HepG2 (cell line): ENCODE measurements around the gene SUMO1. TPM values are rescaled to one million over a fixed set of nuclear protein-coding genes. Genes with fewer than 3 reads are reported as not detected.

Experiments used
- SOX13 ChIP-seq, 3 experiments: fragments of 450-650 bp in 1 of 3; sonication (generic) in 1 of 3; formaldehyde crosslinking in 1 of 3; IDR thresholded peaks in 2 of 3; conservative IDR thresholded peaks in 1 of 3; 2 replicates each; pipeline versions ENCODE4 v1.5.0 to v1.6.1; 2016 to 2020; ENCODE audit warnings: antibody characterized with exemption in 1 of 3, mild to moderate bottlenecking in 1 of 3, missing compliant biosample characterization in 1 of 3, missing genetic modification reagents in 1 of 3, moderate library complexity in 1 of 3
- ZBTB8A ChIP-seq: sonication (generic); formaldehyde crosslinking; IDR thresholded peaks from 2 replicates; pipeline ENCODE4 v1.4.0; 2020; ENCODE audit warnings: mild to moderate bottlenecking, low read depth, missing genetic modification reagents, borderline replicate concordance
- ZNF572 ChIP-seq: sonication (generic); formaldehyde crosslinking; IDR thresholded peaks from 2 replicates; pipeline ENCODE4 v1.5.1; 2020; ENCODE audit warnings: mild to moderate bottlenecking, missing genetic modification reagents
- ZNF678 ChIP-seq: sonication (generic); formaldehyde crosslinking; IDR thresholded peaks from 2 replicates; pipeline ENCODE4 v1.4.0; 2020; ENCODE audit warnings: mild to moderate bottlenecking, missing genetic modification reagents
- polyA plus RNA-seq, 8 experiments: library from polyadenylated mRNA; depleted of rRNA in 3 of 8; stranded (reverse) in 7 of 8; unstranded in 1 of 8; fragments of >200 nt; fragmentation: Illumina TruSeq in 4 of 8; extraction: Trizol in 4 of 8; gene quantifications; 2 replicates each; pipeline versions ENCODE4 v1.2.1 to v1.2.3, GENCODE V29; 2011 to 2016; ENCODE audit warnings: low read depth in 4 of 8, missing spikeins in 1 of 8, mixed read lengths in 1 of 8; ENCODE audit not compliant: insufficient read depth in 1 of 8
- total RNA-seq, 5 experiments: library from RNA; depleted of rRNA; stranded (reverse); fragments of >200 nt; fragmentation: Illumina TruSeq; extraction: Trizol; gene quantifications; 2 replicates each; pipeline ENCODE4 v1.2.3, GENCODE V29; 2016; ENCODE audit warnings: low read depth in 1 of 5
- TF ChIP-seq, protein P1 (sequence below): sonication (generic); formaldehyde crosslinking; IDR thresholded peaks from 2 replicates; pipeline ENCODE4 v1.5.1; 2020; ENCODE audit warnings: mild to moderate bottlenecking, missing genetic modification reagents, borderline replicate concordance
- TF ChIP-seq, protein P2 (sequence below): sonication (generic); formaldehyde crosslinking; IDR thresholded peaks from 2 replicates; pipeline ENCODE4 v1.4.0; 2020; ENCODE audit warnings: missing genetic modification reagents
- TF ChIP-seq, protein P3 (sequence below): sonication (generic); formaldehyde crosslinking; IDR thresholded peaks from 2 replicates; pipeline ENCODE4 v1.5.1; 2020; ENCODE audit warnings: missing genetic modification reagents, mild to moderate bottlenecking, borderline replicate concordance
- TF ChIP-seq, protein P4 (sequence below): sonication (generic); formaldehyde crosslinking; IDR thresholded peaks from 2 replicates; pipeline ENCODE4 v1.8.1; 2022; ENCODE audit warnings: low read depth, mild to moderate bottlenecking, missing genetic modification reagents

Gene SUMO1
- total and polyA plus RNA-seq, 2 of the 13 experiments (the other 11 are each of a cell fraction or from before 2014, with no cell fraction given): 101 to 173 TPM

DNA sequence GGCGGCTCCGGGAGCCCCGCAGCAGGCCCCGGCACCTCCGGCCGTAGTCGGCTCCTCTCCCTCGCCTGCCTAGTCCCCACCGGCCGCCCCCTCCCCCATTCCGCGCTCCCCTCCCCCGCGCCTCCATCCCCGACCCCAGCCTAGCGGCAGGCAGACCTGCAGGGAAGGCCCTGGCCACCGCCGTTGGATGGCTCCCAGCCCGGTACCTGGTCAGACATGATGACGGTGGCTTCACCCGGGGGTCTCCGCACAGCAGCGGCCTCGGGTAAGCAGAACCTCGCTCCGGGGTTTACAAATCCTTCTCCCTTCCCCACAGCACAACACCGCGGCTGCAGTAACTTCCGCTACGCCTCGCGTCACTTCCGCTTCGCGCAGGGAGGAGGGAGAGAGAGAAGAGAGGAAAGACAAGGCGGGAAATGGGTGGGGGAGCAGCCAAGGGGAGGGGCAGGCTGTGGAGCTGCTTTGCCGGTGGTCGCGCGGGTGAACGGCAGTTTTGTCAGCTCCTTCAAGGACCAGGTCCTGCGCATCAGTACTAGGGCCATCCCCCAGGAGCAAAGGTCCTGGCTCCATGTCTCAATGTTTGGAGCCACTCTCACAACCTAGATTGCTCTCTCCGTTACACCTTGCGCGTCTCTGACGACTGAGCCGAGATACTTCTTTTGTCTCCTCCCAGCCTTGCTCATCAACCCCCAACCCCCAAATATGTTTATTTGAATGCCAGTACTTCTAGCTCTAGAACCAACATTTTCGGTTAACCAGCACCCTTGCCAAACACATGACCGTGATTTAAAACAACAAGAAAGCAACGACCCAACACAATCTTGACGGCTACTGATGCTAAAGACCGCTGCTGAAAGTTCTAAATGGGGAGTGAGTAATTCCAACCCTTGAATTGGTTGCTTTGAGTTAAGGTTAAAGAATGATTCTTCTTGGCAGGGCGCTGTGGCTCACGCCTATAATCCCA, at the start of gene SUMO1 (continued):
- TF ChIP-seq, protein P1, sequence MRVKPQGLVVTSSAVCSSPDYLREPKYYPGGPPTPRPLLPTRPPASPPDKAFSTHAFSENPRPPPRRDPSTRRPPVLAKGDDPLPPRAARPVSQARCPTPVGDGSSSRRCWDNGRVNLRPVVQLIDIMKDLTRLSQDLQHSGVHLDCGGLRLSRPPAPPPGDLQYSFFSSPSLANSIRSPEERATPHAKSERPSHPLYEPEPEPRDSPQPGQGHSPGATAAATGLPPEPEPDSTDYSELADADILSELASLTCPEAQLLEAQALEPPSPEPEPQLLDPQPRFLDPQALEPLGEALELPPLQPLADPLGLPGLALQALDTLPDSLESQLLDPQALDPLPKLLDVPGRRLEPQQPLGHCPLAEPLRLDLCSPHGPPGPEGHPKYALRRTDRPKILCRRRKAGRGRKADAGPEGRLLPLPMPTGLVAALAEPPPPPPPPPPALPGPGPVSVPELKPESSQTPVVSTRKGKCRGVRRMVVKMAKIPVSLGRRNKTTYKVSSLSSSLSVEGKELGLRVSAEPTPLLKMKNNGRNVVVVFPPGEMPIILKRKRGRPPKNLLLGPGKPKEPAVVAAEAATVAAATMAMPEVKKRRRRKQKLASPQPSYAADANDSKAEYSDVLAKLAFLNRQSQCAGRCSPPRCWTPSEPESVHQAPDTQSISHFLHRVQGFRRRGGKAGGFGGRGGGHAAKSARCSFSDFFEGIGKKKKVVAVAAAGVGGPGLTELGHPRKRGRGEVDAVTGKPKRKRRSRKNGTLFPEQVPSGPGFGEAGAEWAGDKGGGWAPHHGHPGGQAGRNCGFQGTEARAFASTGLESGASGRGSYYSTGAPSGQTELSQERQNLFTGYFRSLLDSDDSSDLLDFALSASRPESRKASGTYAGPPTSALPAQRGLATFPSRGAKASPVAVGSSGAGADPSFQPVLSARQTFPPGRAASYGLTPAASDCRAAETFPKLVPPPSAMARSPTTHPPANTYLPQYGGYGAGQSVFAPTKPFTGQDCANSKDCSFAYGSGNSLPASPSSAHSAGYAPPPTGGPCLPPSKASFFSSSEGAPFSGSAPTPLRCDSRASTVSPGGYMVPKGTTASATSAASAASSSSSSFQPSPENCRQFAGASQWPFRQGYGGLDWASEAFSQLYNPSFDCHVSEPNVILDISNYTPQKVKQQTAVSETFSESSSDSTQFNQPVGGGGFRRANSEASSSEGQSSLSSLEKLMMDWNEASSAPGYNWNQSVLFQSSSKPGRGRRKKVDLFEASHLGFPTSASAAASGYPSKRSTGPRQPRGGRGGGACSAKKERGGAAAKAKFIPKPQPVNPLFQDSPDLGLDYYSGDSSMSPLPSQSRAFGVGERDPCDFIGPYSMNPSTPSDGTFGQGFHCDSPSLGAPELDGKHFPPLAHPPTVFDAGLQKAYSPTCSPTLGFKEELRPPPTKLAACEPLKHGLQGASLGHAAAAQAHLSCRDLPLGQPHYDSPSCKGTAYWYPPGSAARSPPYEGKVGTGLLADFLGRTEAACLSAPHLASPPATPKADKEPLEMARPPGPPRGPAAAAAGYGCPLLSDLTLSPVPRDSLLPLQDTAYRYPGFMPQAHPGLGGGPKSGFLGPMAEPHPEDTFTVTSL (CRISPR knock-in tag): no peak
- no peak for TF ChIP-seq ZNF572 (CRISPR knock-in tag)
- no peak for TF ChIP-seq ZNF678 (CRISPR knock-in tag)
- TF ChIP-seq ZBTB8A (CRISPR knock-in tag): no peak
- TF ChIP-seq, protein P2, sequence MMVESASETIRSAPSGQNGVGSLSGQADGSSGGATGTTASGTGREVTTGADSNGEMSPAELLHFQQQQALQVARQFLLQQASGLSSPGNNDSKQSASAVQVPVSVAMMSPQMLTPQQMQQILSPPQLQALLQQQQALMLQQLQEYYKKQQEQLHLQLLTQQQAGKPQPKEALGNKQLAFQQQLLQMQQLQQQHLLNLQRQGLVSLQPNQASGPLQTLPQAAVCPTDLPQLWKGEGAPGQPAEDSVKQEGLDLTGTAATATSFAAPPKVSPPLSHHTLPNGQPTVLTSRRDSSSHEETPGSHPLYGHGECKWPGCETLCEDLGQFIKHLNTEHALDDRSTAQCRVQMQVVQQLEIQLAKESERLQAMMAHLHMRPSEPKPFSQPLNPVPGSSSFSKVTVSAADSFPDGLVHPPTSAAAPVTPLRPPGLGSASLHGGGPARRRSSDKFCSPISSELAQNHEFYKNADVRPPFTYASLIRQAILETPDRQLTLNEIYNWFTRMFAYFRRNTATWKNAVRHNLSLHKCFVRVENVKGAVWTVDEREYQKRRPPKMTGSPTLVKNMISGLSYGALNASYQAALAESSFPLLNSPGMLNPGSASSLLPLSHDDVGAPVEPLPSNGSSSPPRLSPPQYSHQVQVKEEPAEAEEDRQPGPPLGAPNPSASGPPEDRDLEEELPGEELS (CRISPR knock-in tag): peak; percentile 45; the same call in 1 of the 2 replicates
- TF ChIP-seq, protein P3, sequence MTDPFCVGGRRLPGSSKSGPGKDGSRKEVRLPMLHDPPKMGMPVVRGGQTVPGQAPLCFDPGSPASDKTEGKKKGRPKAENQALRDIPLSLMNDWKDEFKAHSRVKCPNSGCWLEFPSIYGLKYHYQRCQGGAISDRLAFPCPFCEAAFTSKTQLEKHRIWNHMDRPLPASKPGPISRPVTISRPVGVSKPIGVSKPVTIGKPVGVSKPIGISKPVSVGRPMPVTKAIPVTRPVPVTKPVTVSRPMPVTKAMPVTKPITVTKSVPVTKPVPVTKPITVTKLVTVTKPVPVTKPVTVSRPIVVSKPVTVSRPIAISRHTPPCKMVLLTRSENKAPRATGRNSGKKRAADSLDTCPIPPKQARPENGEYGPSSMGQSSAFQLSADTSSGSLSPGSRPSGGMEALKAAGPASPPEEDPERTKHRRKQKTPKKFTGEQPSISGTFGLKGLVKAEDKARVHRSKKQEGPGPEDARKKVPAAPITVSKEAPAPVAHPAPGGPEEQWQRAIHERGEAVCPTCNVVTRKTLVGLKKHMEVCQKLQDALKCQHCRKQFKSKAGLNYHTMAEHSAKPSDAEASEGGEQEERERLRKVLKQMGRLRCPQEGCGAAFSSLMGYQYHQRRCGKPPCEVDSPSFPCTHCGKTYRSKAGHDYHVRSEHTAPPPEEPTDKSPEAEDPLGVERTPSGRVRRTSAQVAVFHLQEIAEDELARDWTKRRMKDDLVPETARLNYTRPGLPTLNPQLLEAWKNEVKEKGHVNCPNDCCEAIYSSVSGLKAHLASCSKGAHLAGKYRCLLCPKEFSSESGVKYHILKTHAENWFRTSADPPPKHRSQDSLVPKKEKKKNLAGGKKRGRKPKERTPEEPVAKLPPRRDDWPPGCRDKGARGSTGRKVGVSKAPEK (CRISPR knock-in tag): no peak; the same call in 1 of the 2 replicates
- TF ChIP-seq SOX13 (IDR thresholded peaks at IDR 0.05): 0 out of 2 replicates have a peak, but pooled peaks have one; percentile 31
- no peak for TF ChIP-seq SOX13 (CRISPR knock-in tag; conservative IDR thresholded peaks at IDR 0.05 in 1 of 2, IDR thresholded peaks at IDR 0.05 in 1 of 2)
- TF ChIP-seq, protein P4, sequence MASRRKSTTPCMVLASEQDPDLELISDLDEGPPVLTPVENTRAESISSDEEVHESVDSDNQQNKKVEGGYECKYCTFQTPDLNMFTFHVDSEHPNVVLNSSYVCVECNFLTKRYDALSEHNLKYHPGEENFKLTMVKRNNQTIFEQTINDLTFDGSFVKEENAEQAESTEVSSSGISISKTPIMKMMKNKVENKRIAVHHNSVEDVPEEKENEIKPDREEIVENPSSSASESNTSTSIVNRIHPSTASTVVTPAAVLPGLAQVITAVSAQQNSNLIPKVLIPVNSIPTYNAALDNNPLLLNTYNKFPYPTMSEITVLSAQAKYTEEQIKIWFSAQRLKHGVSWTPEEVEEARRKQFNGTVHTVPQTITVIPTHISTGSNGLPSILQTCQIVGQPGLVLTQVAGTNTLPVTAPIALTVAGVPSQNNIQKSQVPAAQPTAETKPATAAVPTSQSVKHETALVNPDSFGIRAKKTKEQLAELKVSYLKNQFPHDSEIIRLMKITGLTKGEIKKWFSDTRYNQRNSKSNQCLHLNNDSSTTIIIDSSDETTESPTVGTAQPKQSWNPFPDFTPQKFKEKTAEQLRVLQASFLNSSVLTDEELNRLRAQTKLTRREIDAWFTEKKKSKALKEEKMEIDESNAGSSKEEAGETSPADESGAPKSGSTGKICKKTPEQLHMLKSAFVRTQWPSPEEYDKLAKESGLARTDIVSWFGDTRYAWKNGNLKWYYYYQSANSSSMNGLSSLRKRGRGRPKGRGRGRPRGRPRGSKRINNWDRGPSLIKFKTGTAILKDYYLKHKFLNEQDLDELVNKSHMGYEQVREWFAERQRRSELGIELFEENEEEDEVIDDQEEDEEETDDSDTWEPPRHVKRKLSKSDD: peak; percentile 73; the same call in 1 of the 2 replicates
